Measurements from ENCODE around the gene RXRA.

DNA sequence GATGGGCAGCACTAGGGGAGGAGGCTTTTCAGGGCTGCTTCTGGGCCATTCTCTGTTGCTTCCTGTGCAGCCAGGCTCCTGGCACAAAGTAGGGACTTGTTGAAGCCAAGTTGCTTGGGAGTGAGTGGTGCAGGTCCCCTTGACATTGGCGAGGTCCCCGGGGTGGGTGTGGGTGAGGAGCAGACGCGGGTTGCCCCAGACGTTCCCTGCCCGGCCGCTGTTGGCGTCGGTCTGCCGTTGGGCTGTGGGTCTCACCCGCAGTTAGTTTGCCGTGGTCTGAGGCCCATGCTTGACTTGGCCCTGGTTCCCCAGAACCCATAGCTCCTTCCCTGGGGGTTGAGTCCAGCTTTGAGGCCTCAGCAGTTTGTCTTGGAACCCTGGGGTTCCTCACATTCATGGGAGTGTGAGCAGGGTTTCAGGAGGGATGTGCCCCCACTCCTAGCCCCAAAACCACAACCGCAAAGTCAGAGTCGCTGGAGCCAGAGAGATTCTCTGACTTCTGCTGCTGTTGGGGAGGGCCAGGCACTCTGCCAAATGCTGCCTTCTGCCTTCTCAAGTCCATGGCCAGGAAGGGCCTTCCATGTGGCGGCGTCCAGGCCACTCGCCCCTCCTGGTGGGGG lies 77.5 kb downstream of the RXRA start:
- no peak for TF ChIP-seq POLR2A (IDR thresholded peaks at IDR 0.05; ENCODE audit: low read length)
- no peak for TF ChIP-seq GATA1 (IDR thresholded peaks at IDR 0.05; ENCODE audit: low read depth, low read length)
